NCI-H748 treated with DMSO at 0.1 percent for 48 hours (cell line): ENCODE results near the gene CTNNA1.

Experiments
- DNase-seq: peaks from one replicate; lab custom pipeline; 2025; lab: John Stamatoyannopoulos, UW

CTNNA1 gene

DNA sequence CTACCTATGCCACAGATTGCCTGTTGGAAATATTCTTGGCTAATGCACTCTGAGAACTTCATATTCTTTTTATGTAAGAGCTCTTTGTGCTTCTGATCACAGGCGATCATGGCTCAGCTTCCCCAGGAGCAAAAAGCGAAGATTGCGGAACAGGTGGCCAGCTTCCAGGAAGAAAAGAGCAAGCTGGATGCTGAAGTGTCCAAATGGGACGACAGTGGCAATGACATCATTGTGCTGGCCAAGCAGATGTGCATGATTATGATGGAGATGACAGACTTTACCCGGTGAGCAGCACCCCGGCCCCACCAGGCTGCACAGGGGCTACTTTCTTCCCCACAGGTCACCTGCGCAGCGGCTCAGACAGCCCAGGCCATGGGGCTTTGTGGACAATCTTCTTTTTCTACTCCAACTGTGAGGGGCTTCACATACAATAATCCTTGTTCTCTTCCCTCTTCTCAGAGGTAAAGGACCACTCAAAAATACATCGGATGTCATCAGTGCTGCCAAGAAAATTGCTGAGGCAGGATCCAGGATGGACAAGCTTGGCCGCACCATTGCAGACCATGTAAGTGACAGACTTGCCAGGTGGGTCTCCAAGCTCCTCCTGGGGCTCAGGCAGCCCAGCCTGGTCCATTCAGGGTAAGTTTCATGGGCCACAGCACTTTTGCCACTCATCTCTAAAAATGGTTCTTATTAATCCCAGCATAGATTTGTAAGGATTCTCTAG, 177.3 kb downstream of the CTNNA1 start:
- no peak for DNase-seq

- DNase-seq, result no peak
Measured at GRCh38 chr5:138932171-138932810, 179.1 kb downstream of the CTNNA1 start.

- no peak for DNase-seq
Measured at GRCh38 chr5:138933522-138934290, 180.5 kb downstream of the CTNNA1 start.

DNA sequence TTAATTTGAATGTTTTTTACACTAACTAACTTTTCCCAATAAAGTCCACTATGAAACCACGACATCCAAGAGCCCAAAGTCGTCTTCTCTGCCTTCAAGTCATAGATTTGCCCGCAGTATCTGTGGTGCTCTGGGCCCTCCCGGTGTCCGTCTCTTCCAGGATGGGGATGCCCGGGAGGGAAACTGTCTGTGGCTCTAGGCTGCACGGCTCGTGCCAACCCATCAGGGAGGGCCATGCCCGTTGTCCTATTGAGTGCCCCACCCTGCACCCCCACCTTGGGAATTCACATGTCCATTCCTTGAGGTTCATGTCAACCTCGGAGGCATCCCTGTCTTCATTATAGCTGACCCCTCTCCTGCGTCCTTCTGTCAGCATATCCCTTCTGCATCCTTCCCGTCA, 181.7 kb downstream of the CTNNA1 start:
- DNase-seq, result no peak

DNA sequence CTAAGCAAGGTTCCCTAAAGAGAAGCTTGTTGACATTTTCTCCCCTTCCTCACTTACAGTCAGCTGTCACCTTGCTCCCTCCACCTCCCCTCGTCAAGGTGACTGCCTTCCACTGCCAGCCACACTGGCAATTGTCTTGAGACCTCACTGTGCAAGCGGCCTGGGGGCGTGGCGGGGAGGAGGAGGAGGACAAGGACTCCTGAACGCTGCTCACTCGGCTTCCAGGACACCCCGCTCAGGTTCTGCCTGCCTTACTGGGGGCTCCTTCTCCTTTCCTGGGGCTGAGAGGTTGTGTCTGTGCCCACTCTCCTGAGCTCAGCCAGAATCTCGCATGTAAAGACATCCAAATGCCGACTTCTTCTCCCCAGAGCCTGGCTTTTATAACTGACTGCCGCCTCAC, 182.2 kb downstream of the CTNNA1 start:
- DNase-seq, result no peak

- no peak for DNase-seq
Measured at GRCh38 chr5:138936225-138936967, 183.2 kb downstream of the CTNNA1 start.

- no peak for DNase-seq
Measured at GRCh38 chr5:138936968-138937345, 183.7 kb downstream of the CTNNA1 start.

DNA sequence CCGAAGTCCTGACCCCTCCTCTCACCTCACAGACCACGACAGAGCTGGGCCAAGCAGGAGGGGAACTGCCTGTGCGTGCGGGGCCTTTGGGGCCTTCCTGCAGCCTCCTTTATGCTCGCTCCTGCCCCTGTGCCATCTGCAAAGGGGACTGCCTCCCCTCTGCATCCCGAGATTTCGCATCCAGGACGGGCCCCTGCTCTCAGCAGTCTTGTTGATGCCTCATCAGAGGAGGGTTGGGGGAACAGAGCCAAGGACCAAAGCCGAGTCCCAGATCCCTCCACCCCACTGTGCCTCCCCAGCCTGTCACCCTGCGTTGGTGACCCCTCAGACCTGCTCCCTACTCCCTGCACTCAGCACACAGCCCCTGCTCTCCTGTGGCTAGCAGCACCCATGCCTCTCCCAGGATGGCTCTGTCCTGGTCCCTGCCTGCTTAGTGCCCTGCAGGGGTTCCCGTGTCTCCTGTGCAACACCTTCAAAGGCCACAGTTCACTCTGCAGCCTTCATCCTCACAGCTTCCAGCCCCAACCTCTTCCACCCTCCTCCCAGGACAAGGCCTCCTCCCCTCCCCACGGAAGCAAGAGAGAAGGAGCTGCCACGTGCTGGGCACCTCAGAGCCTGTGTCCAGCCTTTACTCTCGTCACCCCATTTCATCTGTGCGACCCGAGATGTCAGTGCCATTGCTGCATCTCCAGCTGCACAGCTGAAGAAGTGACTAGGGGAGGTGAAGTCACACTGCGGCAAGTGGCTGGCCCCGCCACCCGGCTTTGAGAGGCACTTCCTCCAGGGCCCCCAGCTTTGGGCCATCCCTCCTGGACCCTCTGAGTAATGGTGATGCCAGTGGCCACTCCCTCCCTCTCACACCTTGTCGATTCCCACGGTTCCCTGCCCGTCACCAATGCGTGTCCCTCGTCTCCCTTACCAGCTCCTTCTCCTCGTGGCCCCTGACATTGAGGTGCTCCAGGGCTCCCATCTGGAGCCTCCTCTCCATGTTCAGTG, 184.5 kb downstream of the CTNNA1 start:
- no peak for DNase-seq

DNA sequence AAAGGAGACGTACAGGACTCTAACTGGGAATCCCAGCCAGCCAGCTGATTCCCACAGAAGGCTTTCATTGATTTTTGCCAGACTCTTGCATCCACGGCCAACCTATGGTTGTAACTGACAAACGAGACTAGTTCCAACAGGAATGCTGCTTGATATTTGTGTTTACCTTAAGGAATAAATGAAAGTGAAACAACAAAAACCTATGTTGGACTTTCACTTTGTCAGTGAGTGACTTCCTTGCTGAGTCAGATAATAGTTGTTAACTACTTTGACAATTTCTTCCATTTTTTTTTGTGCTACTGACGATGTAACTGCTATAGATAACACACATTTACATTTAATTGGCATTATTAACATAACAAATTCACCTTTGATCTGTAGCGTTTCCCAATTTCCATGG, 185.3 kb downstream of the CTNNA1 start:
- DNase-seq, result no peak

DNA sequence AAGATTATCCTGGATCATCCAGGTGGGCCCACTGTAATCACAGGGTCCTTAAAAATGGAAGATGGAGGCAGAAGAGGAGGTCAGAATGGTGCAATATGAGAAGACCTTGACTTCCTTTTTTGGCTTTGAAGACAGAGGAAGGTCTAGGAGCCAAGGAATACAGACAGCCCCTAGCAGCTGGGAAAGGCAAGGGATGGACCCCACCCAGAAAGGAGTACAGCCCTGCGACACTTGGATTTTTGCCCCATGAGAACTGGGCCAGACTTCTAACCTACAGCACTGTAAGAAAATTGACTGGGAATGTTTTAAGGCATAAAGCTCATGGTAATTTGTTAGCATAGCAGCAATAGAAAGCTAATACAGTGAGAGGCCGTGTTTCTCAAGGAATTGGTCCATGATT, 188.8 kb downstream of the CTNNA1 start:
- DNase-seq, result no peak

- DNase-seq, result no peak
Measured at GRCh38 chr5:138942861-138943260, 189.6 kb downstream of the CTNNA1 start.

- DNase-seq, result no peak
Measured at GRCh38 chr5:138943599-138944173, 190.5 kb downstream of the CTNNA1 start.

DNA sequence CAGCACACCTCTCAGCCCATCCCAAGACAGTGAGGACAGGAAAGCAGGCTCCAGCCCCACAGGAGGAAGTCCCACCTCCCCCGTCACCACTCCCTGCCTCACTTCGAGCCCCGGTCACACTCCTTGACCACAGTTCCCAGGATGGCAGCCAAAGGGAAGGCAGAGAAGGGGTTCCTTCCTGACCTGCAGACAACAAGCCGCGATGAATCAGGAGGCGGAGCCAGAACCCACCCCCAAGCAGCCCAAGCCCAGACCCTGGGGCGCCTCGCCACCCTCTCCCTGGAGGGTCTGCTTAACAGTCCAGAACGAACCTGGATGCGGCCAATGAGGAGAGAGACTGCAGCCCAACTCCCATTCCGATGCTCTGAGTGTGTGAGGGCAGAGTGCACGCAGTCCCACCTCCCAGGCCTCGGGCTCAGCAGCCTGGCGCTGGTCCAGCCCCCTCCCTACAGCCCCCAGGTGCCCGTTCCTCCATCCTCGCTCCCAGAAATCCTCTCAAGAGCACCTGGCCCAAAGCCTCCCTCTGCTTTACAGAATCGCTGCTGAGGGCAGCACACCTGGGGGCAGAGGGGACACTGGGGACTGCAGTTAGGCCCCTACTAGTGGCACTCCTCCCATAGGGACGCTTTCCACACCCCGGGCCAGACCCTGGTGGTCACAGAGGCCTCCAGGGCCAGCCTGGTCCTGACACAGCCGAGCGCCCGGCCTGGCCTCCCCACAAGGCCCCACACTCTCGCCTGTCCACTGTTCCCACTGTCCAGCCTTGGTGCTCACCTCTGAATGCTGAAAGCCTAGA, 191.5 kb downstream of the CTNNA1 start:
- no peak for DNase-seq

- DNase-seq, result no peak
Measured at GRCh38 chr5:138945421-138946240, 192.4 kb downstream of the CTNNA1 start.

DNA sequence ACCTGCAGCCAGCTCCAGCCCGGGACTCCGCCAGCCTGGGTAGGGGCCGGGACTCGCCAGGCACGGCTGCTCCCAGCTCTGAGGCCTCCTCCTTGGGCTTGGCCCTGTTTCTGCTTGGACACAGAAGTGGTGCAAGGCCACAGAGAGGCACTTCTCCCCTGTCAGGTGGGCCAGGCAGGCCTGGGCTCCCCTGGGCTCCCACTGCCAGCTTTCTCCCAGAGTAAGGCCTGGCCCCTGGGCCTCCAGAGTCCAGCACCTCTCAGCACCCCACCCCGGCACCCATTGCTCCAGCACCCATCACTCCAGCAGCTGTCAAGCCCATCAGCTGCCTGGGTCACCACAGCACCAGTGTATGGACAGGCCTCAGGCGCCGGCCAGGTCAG, 193.0 kb downstream of the CTNNA1 start:
- DNase-seq, result no peak

DNA sequence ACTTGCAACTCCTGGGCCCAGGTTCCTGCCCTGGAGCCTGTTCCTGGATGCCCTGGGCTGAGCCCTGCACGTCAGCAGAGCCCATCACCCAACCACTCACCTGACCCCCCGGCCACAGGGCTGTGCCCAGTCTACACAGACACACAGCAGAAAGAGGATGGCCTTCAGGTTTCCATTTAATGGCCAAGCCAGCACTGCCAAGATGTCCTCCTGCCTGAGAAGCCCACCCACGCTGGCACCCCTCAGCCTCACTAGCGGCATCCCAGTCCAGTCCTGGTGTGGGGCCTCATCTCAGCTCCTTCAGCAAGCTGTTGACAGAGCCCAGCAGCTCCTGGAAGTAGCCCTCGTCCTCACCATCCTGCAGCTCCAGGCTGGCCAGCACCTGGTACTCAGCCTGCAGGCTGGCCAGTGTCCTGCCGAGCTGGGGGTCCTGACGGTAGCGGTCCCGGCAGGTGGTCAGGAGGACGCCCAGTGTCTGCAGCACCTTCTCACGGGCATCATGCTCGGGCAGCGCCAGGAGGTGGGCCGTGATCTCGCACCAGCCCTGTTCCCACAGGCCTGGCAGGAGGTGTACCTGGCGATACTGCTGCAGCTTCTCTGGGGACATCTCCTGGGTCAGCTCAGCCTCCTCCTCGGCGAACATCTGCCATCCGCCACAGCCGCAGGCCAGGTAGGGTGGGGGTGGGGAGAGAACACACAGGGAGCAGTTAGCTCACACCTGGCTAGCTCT, 193.8 kb downstream of the CTNNA1 start:
- no peak for DNase-seq

DNA sequence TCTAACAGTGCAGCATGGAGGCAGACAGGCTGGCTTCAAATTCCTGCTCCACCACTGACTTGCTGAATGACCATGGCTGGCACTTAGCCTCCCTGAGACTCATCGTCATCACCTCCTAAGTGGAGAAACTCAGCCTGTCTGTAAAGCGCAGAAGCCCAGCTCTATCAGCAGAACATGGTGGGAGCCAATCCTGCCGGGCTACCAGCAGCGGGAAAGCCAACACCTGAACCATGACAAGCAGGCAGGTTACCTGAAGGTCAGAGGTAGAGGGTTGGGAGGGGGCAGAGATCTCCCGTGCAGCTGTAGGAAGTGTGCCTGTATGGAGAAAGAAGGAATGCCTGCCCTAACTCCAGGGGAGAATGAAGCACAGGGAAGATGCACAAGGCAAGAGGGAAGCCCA, 194.6 kb downstream of the CTNNA1 start:
- no peak for DNase-seq

GRCh38 chr5:138948471-138949222, 195.4 kb downstream of the CTNNA1 start:
- DNase-seq, result no peak
